NCI-H226 (cell line): ENCODE measurements around the gene DOK7.
A peak's percentile ranks its signal among the peaks of the same experiment; 100 is the strongest.

Experiments
- DNase-seq: peaks from one replicate; pipeline ENCODE4 v3.0.0-alpha.2; 2015

The DOK7 gene

DNA sequence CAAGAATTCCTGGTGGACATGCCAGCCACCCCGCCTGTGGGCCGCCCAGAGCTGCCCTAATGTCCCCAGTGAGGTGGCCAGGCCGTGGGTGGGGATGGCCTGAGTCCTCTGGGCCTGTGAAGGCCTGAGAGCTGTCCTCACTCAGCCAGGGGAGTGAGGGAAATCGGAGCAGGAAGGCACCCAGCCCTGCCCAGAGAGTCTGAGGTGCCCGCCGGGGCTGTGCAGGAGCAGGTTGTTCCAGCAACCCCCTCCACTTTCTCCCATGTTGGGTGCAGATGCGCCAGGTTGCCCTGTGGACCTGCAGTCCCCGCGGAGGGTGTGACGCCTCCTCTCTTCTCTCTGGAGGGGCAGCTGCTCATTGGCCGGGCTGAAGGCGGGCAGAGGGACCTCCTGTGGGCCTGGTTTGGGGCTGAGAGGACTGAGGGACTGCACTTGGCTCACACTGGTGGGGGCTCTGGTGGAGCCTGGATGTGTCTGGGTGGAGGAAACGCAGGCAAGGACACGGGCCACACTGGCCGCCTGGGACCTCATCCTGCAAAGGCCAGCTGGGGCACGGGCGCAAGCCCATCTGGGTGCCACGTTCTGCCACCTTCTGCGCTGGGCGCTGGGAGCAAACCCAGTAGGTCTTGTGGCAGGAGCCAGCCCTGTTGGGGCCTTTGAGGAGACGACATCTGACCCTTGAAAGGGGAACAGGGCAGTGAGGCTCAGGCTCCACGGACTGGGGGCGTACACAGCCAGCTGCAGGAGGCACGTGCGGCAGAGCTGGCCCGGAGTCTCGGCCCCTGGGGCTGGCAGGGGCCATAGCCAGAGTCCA is 14.0 kb downstream of the DOK7 start:
- DNase-seq, result no peak

DNA sequence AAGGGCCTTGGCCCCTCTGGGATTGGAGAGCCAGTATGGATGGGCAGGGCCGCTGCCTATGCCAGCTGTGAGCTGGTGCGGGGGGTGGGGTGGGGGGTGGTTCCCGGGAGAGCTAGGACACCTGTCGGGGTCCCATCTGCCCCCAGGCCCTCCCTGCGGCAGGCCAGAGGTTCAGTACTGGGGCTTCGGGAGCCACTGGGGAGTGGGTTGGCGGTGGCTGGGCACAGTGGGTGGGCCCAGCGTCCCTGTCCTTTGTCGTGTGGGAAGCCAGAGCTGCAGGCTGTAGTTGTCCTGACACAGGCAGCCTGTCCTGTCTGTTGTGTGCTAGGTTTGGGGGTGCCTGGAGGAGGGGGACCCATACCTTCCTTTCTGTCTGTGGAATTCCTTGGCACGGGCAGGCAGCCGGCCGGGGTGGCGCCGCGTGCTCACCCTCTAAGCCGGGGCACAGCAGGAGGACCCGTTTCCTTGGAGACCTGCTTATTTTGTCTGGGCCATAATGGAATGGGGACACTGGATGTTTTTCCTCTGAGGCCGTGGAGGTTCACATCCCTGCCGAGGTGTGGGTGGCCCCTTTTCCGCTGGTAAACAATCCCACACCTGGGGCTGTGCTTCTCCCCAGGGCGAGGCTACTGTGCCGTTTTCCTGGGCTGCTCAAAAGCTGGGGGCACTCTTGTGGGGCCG is 14.8 kb downstream of the DOK7 start:
- no peak for DNase-seq

DNA sequence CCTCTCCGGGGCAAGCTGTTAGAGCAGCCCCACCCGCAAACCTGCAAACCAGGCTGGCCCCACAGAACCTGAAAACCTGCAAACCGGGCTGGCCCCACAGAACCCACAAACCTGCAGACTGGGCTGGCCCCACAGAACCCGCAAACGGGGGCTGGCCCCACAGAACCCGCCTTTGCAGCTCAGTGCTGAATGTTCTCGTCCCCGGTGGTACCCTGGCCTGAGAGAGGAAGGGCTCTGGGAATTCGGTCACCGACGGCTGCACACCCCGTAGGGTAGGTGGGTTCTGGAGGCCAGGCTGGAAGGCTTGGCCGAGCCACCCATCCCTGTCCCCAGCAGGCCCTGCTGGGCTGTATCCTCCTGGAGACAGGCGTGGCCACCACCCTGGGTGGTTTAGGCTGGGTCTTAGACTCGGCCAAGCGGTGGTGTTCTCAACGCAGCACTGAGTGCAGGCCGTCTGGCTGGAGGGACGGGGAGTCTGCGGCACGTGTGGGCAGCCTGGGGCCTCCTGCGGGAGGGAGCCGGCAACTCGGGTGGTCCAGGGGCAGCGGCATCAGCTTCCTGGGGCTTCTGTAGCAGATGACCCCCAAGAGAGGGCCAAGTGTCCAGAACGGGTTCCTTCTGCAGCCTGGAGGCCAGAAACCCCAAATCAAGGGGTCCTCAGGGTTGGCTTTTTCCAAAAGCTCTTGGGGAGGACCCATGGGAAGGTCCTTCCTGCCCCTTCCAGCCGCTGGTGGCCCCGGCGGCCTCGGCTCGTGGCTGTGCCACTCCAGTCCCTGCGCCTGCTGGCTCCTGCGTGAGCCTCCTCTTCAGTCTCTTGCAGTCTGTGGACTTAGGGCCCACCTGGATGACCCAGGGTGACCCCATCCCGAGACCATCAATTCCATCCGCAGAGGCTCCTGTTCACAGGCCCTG is 15.6 kb downstream of the DOK7 start:
- DNase-seq, result no peak

DNA sequence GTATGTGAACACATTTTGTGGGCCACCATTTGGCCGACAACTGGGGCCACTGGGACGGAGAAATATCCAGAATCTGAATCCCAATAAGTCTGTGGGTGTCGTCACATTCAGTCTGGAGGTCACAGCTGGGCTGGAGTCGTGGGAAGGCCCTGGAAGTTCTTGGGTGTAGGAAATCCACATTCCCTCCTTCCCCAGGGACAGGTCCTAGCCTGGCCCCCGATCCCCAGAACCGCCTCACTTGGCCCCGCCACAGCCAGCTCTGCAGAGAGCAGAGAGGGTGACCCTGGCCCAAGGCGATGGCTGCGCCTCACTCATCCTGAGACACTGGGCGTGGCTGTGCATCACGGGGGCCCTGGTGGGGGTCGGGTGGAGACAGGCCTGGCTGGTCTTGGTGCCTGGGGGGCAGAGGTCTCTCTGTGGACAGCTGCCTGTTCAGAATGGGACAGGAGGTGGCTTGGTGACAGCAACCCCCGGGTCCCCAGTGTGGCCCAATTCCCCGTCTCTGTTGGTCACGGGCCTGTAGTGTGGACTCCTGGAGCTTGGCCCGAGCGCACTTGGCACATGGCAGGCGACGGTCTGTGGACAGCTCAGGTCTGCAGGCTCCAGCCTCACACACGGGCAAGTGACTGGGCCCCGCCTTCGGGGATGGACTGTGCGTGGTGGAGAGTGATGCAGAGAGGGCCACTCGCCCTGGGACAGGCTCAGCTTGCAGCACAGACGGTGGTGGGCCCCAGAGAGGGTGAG is 16.4 kb downstream of the DOK7 start:
- DNase-seq, result no peak

DNA sequence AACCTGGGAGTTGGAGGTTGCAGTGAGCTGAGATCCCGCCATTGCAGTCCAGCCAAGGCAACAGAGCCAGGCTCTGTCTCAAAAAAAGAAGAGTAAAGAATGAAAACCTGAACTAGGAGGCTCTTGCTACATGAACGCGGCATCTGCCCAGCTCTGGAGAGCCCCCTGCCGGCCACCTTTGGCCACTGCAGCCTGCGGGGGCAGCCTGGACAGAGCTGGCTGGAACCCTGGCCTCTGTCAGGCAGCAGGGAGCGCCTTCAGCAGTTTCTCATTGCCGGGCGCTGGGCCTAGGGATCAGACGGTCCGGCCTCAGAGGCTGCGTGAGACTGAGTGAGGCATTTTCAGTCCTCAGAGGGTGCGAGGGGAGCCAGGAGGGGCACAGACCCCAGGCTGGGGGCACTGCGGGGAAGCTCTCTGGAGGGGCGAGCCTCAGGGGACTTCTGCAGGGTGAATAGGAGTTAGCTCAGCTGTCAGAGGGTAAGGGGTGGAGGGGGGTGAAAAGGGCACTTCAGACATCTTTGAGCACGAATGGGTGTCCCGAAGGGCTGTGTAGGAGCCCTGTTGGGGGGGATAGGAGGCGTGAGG is 17.5 kb downstream of the DOK7 start:
- DNase-seq, result peak; percentile 69

DNA sequence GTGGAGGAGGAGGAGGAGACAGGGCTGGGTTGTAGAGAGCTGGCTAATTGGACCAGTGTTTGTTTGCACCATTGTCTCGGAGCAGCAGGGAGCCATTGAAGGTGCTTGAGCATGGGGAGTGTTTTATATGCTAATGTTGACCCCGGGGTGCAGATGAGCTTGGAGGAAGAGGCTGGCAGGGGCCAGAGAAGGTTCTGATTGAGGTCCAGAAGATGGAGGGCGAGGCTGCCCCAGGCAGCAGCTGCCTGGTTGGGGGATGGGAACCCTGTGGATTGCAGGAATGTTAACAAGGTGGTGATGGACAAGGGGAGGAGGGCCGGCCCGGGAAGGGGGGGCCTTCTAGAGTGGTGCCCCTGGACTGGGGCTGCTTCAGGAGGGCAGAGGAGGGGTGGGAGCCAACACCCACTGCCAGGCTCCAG is 18.0 kb downstream of the DOK7 start:
- no peak for DNase-seq

GRCh38 chr4:3481783-3482393 is 18.8 kb downstream of the DOK7 start:
- no peak for DNase-seq

DNA sequence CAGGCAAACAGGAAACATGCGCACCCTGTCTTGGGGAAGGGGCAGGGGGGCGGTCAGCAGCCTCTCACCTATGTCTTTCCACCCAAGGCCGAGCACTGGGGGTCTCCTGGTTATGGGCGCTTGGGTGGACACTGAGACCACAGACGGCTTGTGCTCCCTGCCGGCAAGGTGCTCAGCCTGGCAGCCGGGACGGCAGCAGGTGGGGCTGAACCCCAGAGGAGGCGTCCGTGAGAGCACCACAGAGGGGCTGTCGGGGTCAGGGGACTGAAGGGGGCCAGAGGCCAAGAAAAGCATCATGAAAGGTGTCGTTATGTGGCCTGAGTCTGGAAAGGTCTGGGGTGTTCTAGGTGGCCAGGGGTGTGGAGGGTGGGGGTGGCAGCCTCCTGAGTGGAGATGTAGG is 19.6 kb downstream of the DOK7 start:
- DNase-seq, result no peak

DNA sequence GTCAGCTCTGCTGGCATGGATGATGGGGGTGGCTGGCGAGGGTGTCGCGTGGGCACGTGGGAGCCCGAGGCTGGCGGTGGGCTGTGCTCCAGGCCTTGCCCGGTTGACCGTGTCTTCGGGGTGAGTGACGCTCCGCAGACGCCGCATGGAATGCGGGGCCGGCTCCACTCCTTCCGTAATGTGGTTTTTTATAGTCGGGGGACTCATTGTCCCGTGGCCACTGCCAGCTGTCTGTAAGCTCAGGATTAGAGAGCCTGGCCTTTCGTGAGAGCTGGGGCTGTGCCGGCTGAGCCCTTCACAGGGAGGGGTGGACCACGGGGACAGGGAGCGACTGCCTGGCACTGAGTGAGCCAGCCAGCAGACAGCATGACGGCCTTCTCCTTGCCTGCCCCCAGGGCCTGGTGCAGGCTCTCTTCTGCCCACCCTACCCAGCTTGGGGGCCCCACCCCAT is 20.4 kb downstream of the DOK7 start:
- no peak for DNase-seq

DNA sequence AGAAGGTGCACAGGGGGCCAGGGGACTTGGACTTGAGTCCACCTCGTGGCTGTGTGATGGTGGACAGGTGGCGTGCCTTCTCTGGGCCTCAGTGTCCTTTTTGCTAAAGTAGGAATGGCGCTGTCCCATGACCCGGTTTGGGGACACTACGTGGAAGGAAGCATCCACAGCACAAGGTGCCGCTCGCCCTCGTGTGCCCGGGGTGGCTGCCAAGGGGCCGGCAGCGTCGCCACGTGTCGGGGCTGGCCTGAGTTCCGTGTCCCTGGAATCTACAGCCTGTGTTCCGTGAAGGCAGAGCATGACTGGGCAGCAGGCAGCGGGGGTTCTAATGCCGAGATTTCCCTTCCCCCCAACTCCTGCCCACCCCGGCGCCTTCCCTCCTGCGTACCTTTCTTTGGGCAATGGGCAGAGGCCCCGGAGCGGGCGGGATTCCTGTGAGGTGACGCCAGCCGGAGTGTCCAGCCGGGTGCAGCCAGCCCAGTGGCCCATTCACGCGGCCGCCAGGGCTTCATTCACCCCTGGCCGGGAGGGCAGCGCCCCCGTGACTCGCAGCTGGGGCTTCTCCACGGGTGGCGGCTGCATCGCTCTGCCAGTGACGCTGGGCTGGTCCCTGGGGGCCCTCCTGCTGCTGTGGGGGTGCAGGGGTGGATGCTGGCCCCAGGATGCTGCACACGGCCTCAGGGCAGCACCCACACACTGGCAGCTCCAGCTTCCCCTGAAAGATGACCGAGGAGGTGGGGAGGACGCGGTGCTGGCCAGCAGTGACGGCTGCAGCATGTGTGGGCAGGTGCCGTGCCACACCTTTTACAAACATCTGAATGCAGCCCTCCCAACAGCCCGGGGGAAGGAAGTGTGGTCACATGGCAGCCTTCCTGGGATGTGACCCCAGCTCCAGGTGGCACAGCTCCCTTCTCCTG is 21.2 kb downstream of the DOK7 start:
- DNase-seq, result peak; percentile 65

DNA sequence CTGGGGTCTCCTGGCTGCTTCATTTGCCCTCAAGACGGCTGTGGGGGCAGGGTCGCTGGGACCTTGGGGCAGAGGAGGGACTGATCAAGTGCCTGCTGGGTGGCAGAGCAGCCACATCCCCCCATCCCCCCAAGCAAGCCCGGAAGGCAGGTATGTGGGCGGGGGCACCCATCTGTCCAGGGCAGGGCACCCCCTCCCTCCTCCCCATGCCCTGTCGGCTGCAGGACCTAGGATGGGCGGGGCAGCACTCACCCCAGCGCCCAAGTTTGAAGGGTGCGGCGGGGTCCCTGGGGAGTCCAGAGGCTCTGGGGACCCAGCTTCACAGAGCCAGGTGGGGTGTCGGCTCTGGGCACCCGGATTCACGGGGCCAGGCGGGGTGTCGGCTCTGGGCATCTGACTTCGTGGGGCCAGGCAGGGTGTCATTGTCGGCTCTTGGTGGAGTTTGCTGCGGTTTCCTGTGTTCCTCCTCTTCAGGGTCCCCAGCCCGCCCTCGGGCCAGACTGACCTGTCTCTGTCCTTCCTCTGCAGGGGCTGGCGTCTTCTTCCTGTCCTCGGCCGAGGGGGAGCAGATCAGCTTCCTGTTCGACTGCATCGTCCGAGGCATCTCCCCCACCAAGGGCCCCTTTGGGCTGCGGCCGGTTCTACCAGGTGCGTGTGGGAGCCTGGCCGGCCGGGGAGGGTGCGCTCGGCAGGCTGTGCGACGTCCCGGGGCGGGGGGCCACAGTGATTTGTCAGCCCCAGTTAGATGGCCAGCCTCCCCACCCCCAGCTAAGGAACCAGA is 22.1 kb downstream of the DOK7 start:
- DNase-seq, result no peak

- no peak for DNase-seq
Measured at GRCh38 chr4:3485886-3486540, 22.9 kb downstream of the DOK7 start.

- no peak for DNase-seq
Measured at GRCh38 chr4:3486541-3487540, 23.7 kb downstream of the DOK7 start.

- DNase-seq, result no peak
Measured at GRCh38 chr4:3487861-3488260, 24.8 kb downstream of the DOK7 start.

GRCh38 chr4:3488820-3489219 is 25.7 kb downstream of the DOK7 start:
- no peak for DNase-seq

DNA sequence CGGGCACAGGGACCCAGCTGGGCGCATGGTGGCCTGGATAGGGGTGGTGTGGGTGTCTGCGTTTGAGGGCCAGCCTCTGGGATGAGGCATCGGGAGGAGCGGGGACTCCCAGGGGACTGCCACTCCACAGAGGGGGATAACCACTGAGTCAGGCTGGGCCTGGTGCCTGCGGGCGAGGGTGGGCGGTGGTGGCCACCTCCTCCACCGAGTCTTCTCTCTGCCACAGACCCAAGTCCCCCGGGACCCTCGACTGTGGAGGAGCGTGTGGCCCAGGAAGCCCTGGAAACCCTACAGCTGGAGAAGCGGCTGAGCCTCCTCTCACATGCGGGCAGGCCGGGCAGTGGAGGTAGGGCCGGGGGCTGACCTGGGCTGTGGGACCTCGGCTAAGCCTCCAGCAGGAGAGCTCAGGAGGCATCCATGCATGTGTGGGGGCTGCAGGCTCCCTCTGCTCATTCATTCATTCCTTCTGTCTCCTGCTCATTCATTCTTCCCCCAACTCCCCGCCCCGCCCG is 26.4 kb downstream of the DOK7 start:
- DNase-seq, result no peak

- no peak for DNase-seq
Measured at GRCh38 chr4:3491681-3492405, 28.7 kb downstream of the DOK7 start.
